ENCODE measurements around the gene DLL3. TPM values are rescaled to one million over a fixed set of nuclear protein-coding genes. Genes with fewer than 3 reads are reported as not detected.
"Not testable (repeated sequence)": the region's sequence is repeated elsewhere in the genome, so short reads cannot be mapped to it uniquely, and the experiment has no call there.

DLL3 gene, protein sequence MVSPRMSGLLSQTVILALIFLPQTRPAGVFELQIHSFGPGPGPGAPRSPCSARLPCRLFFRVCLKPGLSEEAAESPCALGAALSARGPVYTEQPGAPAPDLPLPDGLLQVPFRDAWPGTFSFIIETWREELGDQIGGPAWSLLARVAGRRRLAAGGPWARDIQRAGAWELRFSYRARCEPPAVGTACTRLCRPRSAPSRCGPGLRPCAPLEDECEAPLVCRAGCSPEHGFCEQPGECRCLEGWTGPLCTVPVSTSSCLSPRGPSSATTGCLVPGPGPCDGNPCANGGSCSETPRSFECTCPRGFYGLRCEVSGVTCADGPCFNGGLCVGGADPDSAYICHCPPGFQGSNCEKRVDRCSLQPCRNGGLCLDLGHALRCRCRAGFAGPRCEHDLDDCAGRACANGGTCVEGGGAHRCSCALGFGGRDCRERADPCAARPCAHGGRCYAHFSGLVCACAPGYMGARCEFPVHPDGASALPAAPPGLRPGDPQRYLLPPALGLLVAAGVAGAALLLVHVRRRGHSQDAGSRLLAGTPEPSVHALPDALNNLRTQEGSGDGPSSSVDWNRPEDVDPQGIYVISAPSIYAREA
- total RNA-seq (2014; rRNA removed; shearing (Covaris generic)) = 4.0 and 5.8 TPM in 2 replicates
- 8.1 and 11.3 TPM in 2 replicates for polyA plus RNA-seq (2014; cell fraction: nucleus; rRNA removed)

DNA sequence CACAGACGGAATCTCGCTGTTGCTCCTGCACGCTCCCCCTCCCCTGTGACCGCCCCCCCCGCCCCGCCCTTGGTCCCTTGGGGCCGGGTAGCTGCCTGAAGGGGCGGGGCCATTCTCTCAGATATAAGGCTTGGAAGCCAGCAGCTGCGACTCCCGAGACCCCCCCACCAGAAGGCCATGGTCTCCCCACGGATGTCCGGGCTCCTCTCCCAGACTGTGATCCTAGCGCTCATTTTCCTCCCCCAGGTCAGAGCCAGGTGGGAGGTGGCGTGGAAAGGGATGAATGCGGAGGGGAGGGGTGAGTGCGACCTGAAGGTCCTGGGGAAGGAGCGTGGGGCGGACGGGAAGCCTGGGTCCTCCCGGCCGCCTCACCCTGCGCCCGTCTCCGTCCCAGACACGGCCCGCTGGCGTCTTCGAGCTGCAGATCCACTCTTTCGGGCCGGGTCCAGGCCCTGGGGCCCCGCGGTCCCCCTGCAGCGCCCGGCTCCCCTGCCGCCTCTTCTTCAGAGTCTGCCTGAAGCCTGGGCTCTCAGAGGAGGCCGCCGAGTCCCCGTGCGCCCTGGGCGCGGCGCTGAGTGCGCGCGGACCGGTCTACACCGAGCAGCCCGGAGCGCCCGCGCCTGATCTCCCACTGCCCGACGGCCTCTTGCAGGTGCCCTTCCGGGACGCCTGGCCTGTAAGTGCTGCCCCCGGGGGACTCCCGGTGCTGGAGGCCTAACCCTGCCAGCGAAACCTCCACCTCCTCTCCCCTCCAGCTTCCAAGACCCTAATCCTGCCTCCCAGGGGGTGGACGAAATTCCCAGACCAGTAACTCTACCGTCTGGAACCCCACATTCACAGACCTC, at the start of gene DLL3:
DLL3 (plus strand) TSS at position 150 of the 845 bp plus-strand sequence; CDS start at position 178, 28 bp downstream.
- DNase-seq (ENCODE audit: extremely low read depth, low read depth) = no peak

DNA sequence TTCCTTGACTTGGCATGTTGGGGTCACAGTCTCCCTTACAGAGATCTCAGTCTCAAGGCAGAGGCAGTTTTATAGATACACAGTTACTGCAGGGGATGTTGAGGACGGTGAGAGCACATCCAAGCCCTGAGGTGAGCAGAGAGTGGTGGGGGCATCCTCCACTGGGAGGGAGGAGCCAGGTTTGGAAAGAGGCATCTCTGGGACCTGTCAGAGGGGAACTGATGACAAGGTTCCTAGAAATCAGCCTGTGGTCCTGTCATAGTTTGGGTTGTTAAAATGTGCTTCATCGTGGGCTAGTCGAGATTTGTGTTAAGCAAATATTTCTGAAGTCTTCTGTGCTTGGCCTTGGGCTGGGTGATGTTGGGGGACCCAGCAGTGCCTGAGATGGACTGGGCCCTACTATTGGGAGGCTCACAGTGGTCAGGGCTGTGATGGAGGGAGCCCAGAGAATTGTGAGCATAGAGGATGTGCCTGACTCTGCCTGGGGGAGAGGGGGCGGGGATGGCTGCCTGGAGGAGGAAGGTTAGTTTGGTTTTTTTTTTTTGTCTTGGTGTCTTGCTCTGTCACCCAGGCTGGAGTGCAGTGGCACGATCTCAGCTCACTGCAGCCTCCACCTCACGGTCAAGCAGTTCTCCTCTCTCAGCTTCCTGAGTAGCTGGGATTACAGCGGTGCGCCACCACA, 49.5 kb upstream of the DLL3 start:
- no peak for DNase-seq (ENCODE audit: extremely low read depth, low read depth)

DNA sequence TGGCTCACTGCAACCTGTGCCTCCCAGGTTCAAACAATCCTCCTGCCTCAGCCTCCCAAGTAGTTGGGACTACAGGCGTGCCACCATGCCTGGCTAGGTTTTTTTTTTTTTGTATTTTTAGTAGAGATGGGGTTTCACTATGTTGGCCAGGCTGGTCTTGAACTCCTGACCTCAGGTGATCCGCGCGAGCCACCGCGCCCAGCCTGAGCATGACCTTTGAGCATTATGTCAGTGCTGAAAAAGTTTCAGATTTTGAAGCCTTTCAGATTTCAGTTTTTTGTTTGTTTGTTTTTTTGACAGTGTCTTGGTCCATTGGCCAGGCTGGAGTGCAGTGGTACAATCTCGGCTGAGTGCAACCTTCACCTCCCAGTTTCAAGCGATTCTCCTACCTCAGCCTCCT, 47.5 kb upstream of the DLL3 start:
- not testable (repeated sequence) for DNase-seq (ENCODE audit: extremely low read depth, low read depth)

DNA sequence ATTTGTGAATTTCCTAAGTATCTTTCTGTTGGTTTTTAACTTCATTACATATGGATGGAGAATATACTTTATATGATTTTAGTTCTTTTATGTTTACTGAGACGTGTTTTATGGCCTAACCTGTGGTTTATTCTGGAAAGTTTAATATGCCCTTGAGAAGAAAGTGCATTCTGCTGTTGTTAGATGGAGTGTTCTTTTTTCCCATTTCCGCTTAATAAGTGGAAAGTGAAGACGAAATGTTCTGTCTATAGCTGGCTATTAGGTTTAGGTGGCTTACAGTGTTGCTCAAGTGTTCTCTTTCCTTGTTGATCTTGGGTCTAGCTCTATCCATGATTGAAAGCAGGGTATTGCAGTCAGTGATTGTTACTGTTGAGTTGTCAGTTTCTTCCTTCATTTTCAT, 35.3 kb upstream of the DLL3 start:
- DNase-seq (ENCODE audit: extremely low read depth, low read depth) = no peak

DNA sequence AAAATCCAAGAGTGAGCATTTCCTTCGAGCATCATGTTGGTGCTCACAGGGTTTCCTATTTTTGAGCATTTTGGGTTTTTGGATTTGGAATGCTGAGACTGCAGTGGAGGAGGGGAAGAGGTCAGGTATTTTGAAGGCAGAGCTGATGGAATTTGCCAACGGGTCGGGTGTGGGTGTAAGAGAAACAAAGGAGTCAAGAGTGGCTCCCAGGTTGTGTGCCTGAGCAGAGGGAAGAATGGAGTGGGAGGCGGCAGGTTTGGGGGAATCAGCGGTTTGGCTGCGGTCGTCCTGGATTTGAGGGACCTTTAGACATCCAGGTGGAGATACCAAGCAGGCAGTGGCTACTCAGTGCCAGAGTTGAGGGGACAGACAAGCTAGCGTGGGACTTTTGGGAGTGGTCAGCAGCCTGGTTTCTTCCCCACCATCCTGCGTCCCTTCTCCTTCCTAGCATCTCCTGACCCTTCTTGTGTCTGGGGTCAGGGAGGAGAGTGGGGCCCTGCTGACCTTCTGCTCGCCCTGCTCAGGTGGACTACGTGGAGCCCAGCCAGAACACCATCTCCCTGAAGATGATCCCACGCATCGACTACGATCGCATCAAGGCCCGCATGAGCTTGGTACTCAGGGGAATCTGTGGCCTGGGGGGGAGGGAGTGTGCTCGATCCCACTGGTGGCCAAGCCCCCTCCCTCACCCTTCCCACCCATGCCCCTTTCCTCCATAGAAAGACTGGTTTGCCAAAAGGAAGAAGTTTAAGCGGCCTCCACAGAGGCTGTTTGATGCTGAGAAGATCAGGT, 32.6 kb upstream of the DLL3 start:
- DNase-seq (ENCODE audit: extremely low read depth, low read depth) = no peak

DNA sequence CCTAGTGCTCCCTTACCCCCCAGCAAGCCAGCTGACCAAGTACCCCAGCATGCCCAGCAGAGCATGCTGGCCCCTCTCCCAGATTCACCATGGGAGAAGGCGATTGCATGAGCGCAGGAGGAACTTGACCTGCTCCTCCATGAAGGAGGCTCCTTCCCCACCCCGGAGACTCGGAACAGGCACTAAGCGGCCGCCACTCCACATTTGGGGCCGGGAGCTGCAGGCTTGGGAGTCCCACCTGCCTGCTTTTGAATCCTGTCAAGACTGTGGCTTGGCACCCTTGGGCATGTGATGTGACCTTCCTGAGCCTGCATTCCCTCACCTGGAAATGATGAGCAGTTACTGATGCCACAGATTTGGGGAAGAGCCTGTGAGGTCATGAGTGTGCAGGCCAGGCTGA, 30.8 kb upstream of the DLL3 start:
- DNase-seq (ENCODE audit: extremely low read depth, low read depth) = no peak

DNA sequence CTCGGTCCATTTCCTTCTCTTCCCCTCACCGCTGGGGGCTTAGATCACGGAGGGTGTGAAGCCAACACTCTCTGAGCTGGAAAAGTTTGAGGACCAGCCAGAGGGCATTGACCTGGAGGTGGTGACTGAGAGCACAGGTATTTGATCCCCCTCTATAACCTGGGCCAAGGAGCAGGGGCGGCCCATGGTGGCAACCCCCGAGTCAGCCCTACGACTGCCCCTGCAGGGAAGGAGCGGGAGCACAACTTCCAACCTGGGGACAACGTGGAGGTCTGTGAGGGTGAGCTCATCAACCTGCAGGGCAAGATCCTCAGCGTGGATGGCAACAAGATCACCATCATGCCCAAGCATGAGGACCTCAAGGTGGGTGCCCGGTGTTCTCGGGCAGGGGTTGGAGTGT, 29.7 kb upstream of the DLL3 start:
- DNase-seq (ENCODE audit: extremely low read depth, low read depth) = no peak

DNA sequence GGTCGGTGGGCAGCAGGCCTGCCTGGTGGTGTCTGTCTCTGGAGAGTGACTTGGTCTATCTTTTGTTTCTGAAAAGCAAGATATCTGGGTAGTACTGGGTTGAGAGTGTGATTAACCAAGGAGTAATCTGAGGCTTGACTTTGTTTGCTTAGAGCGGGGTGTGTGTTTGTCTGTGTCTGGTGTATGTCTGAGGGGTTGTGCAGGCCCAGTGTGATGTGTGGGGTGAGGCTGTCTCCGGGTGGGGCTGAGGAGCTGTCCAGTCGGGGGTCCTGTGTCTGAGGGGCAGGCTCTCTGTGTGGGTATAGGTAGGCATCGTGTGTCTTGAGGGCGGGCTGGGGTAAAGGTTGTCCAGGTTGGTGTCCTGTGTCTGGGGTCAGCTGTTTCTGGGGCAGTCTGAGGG, 29.2 kb upstream of the DLL3 start:
- no peak for DNase-seq (ENCODE audit: extremely low read depth, low read depth)

DNA sequence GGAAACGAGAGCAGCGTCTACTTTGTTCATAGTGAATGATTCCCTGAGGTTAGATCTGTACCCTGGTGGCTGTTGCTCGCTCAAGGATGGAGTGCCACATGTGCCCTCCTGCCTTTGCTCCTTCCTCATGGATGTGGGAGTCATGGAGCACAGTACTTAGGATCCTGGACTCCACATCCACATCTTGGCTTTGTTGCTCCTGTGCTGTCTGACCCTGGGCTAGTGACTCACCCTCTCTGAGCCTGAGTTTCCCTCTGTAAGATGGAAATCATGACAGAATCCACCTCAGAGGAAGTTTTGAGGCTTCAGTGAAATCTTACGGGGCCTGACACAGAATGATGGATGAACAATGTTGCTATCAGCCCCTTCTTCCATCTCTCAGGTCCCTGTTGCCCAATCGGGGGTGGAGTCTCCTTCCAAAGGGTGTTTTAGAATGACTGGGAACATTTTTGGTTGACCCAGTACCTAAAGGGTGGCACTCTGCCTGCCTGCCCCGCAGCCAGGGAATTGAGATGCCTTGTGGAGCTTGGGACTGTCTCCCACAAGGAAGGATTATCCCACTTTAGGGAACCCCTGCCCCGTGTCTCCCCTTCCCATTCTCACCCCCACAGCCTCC, 27.9 kb upstream of the DLL3 start:
- DNase-seq (ENCODE audit: extremely low read depth, low read depth) = no peak

DNA sequence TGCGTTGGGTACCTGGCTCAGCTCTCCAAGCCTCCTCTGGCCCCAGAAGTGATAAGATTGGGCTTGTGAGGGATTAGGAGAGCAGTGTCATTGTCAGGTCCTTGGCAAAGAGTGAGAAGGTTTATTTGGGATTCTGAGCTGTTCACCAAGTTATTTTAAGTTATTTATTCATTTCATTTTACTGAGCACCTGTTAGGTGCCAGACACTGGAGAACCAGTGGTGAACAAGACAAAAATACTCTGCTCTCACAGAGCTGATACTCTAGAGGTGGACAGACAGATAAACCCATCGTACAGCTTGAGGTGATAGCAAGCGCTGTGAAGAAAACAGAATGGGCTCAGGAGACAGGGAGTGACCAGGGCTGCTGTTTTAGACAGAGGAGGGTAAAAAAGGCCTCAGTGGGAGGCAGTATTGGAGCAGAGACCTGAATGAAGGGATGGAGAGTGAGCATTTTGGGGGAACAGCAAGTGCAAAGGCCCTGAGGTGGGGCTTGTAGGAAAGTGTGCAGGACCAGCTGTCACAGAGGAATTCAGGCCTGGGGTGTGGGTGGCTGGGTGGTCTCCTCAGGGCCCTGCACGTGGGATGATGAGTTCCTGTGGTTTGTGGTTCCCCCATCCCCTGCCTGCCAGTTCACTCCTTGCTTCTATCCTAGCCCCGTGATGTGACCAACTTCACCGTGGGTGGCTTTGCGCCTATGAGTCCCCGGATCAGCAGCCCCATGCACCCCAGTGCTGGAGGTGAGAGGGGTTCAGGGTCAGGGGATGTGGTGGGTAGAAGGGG, 26.8 kb upstream of the DLL3 start:
- no peak for DNase-seq (ENCODE audit: extremely low read depth, low read depth)

DNA sequence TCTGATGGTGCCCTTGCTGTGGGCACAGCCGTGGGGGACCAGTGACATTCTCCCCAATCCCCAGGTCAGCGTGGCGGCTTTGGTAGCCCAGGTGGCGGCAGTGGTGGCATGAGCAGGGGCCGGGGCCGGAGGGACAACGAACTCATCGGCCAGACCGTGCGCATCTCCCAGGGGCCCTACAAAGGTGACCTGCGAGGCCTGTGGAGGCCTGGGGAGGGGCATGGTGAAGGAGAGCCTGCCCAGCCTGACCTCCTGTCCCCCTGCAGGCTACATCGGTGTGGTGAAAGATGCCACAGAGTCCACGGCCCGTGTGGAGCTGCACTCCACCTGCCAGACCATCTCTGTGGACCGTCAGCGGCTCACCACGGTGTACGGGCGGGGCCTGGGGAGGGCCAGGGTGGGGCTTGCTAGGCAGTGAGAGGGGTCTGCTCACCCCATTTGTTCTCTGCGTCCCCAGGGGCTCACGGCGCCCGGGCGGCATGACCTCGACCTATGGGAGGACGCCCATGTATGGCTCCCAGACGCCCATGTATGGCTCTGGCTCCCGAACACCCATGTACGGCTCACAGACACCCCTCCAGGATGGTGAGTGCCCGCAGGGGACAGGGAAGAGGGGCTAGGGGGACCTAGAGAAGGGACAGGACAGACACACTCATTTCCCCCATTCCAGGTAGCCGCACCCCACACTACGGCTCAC, 25.9 kb upstream of the DLL3 start:
- DNase-seq (ENCODE audit: extremely low read depth, low read depth) = no peak

DNA sequence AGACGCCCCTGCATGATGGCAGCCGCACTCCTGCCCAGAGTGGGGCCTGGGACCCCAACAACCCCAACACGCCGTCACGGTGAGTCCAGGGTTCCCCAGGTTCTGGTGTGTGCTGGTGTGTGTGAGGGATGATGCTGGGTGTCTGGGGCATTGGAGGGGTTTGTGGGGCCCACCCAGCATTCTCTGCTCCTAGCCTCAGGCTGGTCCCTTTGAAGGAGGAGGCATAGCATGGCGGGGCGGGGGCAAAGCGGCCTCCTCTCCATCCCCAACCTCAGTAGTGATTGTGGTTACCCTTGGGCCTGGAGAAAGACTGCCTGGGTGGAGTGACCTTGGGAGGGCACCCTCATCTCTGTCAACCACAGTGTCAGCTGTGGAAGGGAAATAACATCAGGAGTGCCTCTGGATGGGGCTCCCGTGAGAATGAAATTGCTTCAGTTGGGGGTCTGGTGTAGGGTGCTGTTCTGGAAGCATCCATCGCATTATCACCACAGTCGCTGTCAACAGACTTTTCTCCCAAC, 25.2 kb upstream of the DLL3 start:
- no peak for DNase-seq (ENCODE audit: extremely low read depth, low read depth)

DNA sequence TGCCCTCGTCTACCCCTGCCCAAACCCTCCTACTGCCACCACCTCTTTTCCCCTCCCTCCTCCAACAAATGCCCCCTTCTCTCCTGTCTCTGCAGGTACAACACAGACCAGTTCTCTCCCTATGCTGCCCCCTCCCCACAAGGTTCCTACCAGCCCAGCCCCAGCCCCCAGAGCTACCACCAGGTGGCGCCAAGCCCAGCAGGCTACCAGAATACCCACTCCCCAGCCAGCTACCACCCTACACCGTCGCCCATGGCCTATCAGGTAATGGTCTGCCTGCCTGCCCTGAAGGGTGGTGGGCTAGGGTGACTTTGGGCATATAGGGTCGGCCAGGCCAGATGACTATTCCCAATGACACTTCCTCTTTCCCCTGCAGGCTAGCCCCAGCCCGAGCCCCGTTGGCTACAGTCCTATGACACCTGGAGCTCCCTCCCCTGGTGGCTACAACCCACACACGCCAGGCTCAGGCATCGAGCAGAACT, 24.6 kb upstream of the DLL3 start:
- DNase-seq (ENCODE audit: extremely low read depth, low read depth) = peak; percentile 18

DNA sequence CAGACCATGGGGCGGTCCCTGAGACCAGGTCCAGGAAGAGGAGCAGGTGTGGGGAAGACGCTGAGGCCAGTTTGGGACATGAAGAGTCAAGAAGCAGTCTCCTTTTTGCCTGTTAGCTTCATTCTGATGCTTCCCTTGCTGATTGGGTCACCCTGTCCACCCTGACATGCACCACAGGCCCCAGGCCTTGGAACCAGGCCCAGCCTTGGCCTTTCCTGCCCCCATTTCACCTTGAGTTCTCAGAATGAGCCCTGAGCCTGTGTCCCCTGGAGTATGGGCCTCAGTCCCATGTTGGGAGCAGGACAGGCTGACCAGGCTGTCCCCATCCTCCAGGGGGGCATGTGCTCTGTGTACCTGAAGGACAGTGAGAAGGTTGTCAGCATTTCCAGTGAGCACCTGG, 23.0 kb upstream of the DLL3 start:
- DNase-seq (ENCODE audit: extremely low read depth, low read depth) = no peak

DNA sequence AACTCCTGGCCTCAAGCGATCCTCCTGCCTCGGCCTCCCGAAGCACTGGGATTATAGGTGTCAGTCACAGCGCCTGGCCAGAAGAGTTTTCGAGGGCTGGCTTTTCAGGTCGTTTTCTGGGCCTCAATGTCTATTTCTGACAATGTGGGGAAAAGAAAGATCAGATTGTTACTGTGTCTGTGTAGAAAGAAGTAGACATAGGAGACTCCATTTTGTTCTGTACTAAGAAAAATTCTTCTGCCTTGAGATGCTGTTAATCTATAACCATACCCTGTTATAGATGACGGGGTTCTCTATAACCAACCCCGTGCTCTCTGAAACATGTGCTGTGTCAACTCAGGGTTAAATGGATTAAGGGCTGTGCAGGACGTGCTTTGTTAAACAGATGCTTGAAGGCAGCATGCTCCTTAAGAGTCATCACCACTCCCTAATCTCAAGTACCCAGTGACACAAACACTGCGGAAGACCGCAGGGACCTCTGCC, 19.4 kb upstream of the DLL3 start:
- DNase-seq (ENCODE audit: extremely low read depth, low read depth) = not testable (repeated sequence)

DNA sequence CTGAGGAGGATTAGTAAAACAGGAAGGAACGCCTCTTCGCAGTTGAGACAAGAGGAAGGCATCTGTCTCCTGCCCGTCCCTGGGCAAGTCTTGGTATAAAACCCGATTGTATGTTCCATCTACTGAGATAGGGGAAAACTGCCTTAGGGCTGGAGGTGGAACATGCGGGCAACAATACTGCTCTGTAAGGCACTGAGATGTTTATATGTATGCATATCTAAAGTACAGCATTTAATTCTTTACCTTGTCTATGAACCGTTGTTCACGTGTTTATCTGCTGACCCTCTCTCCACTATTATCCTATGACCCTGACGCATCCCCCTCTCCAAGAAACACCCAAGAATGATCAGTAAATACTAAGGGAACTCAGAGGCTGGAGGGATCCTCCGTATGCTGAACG, 18.8 kb upstream of the DLL3 start:
- no peak for DNase-seq (ENCODE audit: extremely low read depth, low read depth)
